Nephron (organoid): ENCODE results near the gene COG6.

Source experiments
- H3K27ac Mint-ChIP-seq, 3 experiments: 2 replicates each; pipeline ENCODE4 v1.8.0; 2020; ENCODE audit warnings: mixed read lengths in 3 of 3, mild to moderate bottlenecking in 2 of 3, moderate library complexity in 1 of 3
- H3K27me3 Mint-ChIP-seq: 2 replicates; pipeline ENCODE4 v1.8.0; 2021; ENCODE audit warnings: low read depth, mild to moderate bottlenecking, moderate library complexity, mixed read lengths
- H3K36me3 Mint-ChIP-seq: 2 replicates; pipeline ENCODE4 v1.8.0; 2020; ENCODE audit warnings: low read depth, mixed read lengths
- H3K4me1 Mint-ChIP-seq: 2 replicates; pipeline ENCODE4 v1.8.0; 2020; ENCODE audit warnings: mixed read lengths
- H3K4me3 Mint-ChIP-seq, 3 experiments: 2 replicates each; pipeline ENCODE4 v1.8.0; 2020; ENCODE audit warnings: mild to moderate bottlenecking in 3 of 3, mixed read lengths in 3 of 3, moderate library complexity in 2 of 3
- H3K9me3 Mint-ChIP-seq: 2 replicates; pipeline ENCODE4 v1.8.0; 2020; ENCODE audit warnings: mixed read lengths
- TF ChIP-seq, protein P1 (sequence below), 3 experiments: fragments of 200-600 bp; sonication (generic); IDR thresholded peaks; one replicate each; pipeline ENCODE4 v1.5.0; 2021; ENCODE audit warnings: antibody characterized with exemption in 3 of 3; ENCODE audit not compliant: unreplicated experiment in 3 of 3

COG6 gene

DNA sequence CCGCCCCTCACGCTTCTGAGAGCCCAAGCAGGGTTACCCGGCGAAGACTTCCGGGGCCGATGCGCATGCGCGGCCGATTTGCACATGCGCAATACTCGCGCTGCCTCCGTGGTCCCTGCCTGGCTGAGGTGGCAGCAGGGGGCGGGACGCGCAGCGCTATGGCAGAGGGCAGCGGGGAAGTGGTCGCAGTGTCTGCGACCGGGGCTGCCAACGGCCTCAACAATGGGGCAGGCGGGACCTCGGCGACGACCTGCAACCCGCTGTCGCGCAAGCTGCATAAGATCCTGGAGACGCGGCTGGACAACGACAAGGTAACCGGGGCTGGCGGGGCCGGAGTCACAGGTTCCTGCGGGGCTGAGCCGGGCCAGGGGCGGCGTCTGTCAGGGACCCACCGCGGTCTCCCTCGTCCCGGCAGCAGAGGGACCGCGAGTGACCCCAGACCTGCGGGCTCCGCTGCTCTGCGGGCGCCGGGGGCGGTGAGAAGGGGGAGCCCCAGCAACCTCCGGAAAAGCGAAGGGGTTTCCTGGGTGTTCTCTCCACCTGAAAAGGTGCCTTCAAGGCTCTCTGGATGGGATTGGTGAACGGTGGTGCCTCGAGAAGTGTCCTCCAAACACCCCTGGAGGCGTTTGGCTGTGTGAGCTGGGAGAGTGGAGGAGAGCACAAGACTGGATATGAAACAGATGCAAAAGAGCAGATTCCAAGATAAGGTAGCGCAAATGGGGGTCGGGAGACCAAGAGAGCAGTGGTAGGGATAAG is at the start of gene COG6:
TSS of gene COG6 (plus strand) at position 94 of the 756 bp plus-strand sequence. CDS start at position 159, 65 bp downstream.
- Mint-ChIP-seq H3K36me3 (peaks cover 5% of the 10 kb centered on the region), H3K4me3 (peak within 1 kb of the TSS; percentile 94 to 96 (median 96)), H3K4me1 (peaks cover 24% of the 10 kb centered on the region), H3K9me3 (no peaks in the 10 kb centered on the region), H3K27me3 (peaks cover 3% of the 10 kb centered on the region), H3K27ac (peak within 1 kb of the TSS; percentile 50 to 66 (median 61))
- TF ChIP-seq, protein P1, sequence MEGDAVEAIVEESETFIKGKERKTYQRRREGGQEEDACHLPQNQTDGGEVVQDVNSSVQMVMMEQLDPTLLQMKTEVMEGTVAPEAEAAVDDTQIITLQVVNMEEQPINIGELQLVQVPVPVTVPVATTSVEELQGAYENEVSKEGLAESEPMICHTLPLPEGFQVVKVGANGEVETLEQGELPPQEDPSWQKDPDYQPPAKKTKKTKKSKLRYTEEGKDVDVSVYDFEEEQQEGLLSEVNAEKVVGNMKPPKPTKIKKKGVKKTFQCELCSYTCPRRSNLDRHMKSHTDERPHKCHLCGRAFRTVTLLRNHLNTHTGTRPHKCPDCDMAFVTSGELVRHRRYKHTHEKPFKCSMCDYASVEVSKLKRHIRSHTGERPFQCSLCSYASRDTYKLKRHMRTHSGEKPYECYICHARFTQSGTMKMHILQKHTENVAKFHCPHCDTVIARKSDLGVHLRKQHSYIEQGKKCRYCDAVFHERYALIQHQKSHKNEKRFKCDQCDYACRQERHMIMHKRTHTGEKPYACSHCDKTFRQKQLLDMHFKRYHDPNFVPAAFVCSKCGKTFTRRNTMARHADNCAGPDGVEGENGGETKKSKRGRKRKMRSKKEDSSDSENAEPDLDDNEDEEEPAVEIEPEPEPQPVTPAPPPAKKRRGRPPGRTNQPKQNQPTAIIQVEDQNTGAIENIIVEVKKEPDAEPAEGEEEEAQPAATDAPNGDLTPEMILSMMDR (IDR thresholded peaks at IDR 0.05; ENCODE audit: unreplicated experiment in 3 of 3): no peak

- Mint-ChIP-seq H3K27me3 (no peaks in the 10 kb centered on the region), H3K9me3 (no peaks in the 10 kb centered on the region), H3K36me3 (no peaks in the 10 kb centered on the region), H3K27ac (no peak overlapping the region), H3K4me3 (peak overlapping the region in 1 of 3 experiments; percentile 47), H3K4me1 (peaks cover 21% of the 10 kb centered on the region)
- TF ChIP-seq, protein P1 (IDR thresholded peaks at IDR 0.05; ENCODE audit: unreplicated experiment in 3 of 3): no peak
These were observed 49.7 kb upstream of the COG6 start for GRCh38 chr13:39605677-39606320.

- H3K4me3 Mint-ChIP-seq: no peak overlapping the region
- H3K36me3 Mint-ChIP-seq: no peaks in the 10 kb centered on the region
- H3K4me1 Mint-ChIP-seq: peaks cover 9% of the 10 kb centered on the region
- H3K27ac Mint-ChIP-seq: no peak overlapping the region
- H3K9me3 Mint-ChIP-seq: no peaks in the 10 kb centered on the region
- TF ChIP-seq, protein P1 (IDR thresholded peaks at IDR 0.05; ENCODE audit: unreplicated experiment in 3 of 3): no peak
- no peaks in the 10 kb centered on the region for H3K27me3 Mint-ChIP-seq
These were observed 47.6 kb upstream of the COG6 start for GRCh38 chr13:39607876-39608275.

- Mint-ChIP-seq H3K9me3 (no peaks in the 10 kb centered on the region), H3K4me1 (no peaks in the 10 kb centered on the region), H3K27me3 (no peaks in the 10 kb centered on the region), H3K4me3 (no peak overlapping the region), H3K27ac (no peak overlapping the region), H3K36me3 (no peaks in the 10 kb centered on the region)
- TF ChIP-seq, protein P1 (IDR thresholded peaks at IDR 0.05; ENCODE audit: unreplicated experiment in 3 of 3): peak; percentile 83 to 90 (median 83)
These were observed 43.3 kb upstream of the COG6 start for GRCh38 chr13:39612023-39612637.

GRCh38 chr13:39616087-39616694 is 39.3 kb upstream of the COG6 start:
- H3K4me1 Mint-ChIP-seq: peaks cover 7% of the 10 kb centered on the region
- TF ChIP-seq, protein P1 (IDR thresholded peaks at IDR 0.05; ENCODE audit: unreplicated experiment in 3 of 3): peak; percentile 85 to 95 (median 87)
- no peaks in the 10 kb centered on the region for H3K36me3 Mint-ChIP-seq
- peak overlapping the region in 1 of 3 experiments; percentile 43 for H3K27ac Mint-ChIP-seq
- no peaks in the 10 kb centered on the region for H3K27me3 Mint-ChIP-seq
- no peak overlapping the region for H3K4me3 Mint-ChIP-seq
- no peaks in the 10 kb centered on the region for H3K9me3 Mint-ChIP-seq
